IMR-90 (cell line): ENCODE data around the gene ZCCHC3. TPM values are rescaled to one million over a fixed set of nuclear protein-coding genes. Genes with fewer than 3 reads are reported as not detected.

Experiments
- ATAC-seq: fragments of 200-7000 bp; cut with Tn5 transposase; 2 replicates; pipeline ENCODE4 v1.9.1; 2020; ENCODE audit warnings: low read depth, mild to moderate bottlenecking, moderate library complexity
- BruUV-seq: library from RNA; stranded (reverse); fragments of 400-500 nt; replicated peaks from 2 replicates; lab custom pipeline; 2021; lab: Mats Ljungman, UMichigan
- CTCF ChIA-PET: fragments of 300-600 bp; formaldehyde crosslinking; extraction: SDS; loops from one replicate; lab custom pipeline; 2021; ENCODE audit warnings: antibody characterized with exemption; lab: Yijun Ruan, JAX
- POLR2A ChIA-PET: fragments of 300-600 bp; sonication (Branson Sonifier 250); formaldehyde crosslinking; loops from one replicate; lab custom pipeline; 2022; ENCODE audit warnings: antibody characterized with exemption; ENCODE audit not compliant: unreplicated experiment; lab: Charles Lee
- DNase-seq: peaks from one replicate; pipeline ENCODE4 v3.0.0; 2013
- H2AFZ ChIP-seq: replicated peaks from 2 replicates; pipeline ENCODE3; 2013; ENCODE audit warnings: low read length, mild to moderate bottlenecking; ENCODE audit not compliant: poor library complexity
- H2AK5ac ChIP-seq: 2 replicates; pipeline ENCODE4 v1.6.1; 2013; ENCODE audit warnings: low read depth, low read length, inconsistent platforms
- H2AK9ac ChIP-seq: replicated peaks from 2 replicates; pipeline ENCODE3; 2013; ENCODE audit warnings: mild to moderate bottlenecking, low read depth, low read length, moderate library complexity; ENCODE audit not compliant: poor library complexity
- H2BK120ac ChIP-seq: 2 replicates; pipeline ENCODE4 v1.6.1; 2013; ENCODE audit warnings: low read depth, low read length, inconsistent platforms
- H2BK15ac ChIP-seq: 3 replicates; pipeline ENCODE4 v1.6.1; 2013; ENCODE audit warnings: low read depth, low read length, inconsistent platforms
- H2BK20ac ChIP-seq: 2 replicates; pipeline ENCODE4 v1.6.1; 2013; ENCODE audit warnings: low read depth, mild to moderate bottlenecking, inconsistent platforms, low read length, moderate library complexity
- H2BK5ac ChIP-seq: 2 replicates; pipeline ENCODE4 v1.6.1; 2013; ENCODE audit warnings: mild to moderate bottlenecking, low read depth, low read length, inconsistent platforms; ENCODE audit not compliant: poor library complexity, severe bottlenecking
- H3K14ac ChIP-seq: replicated peaks from 2 replicates; pipeline ENCODE4 v1.6.1; 2013; ENCODE audit warnings: low read depth, low read length, inconsistent platforms
- H3K18ac ChIP-seq: 2 replicates; pipeline ENCODE4 v1.6.1; 2013; ENCODE audit warnings: low read depth, low read length, control low read depth
- H3K23ac ChIP-seq: 2 replicates; pipeline ENCODE4 v1.6.1; 2013; ENCODE audit warnings: low read depth, low read length, inconsistent platforms
- H3K27ac ChIP-seq: 2 replicates; pipeline ENCODE4 v1.5.1; 2013; ENCODE audit warnings: mild to moderate bottlenecking, control low read depth, low read length; ENCODE audit not compliant: insufficient read depth
- H3K27me3 ChIP-seq: 2 replicates; pipeline ENCODE4 v1.6.1; 2013; ENCODE audit warnings: low read length; ENCODE audit not compliant: control insufficient read depth, insufficient read depth
- H3K36me3 ChIP-seq: 2 replicates; pipeline ENCODE4 v1.6.1; 2013; ENCODE audit warnings: low read length, mixed read lengths; ENCODE audit not compliant: control insufficient read depth, insufficient read depth
- H3K4ac ChIP-seq: 2 replicates; pipeline ENCODE4 v1.6.1; 2013; ENCODE audit warnings: low read depth, low read length, inconsistent platforms
- H3K4me1 ChIP-seq: 2 replicates; pipeline ENCODE4 v1.6.1; 2013; ENCODE audit warnings: low read length, mixed read lengths; ENCODE audit not compliant: control insufficient read depth, insufficient read depth
- H3K4me2 ChIP-seq: 2 replicates; pipeline ENCODE4 v1.6.1; 2013; ENCODE audit warnings: low read depth, mild to moderate bottlenecking, control low read depth, low read length, moderate library complexity
- H3K4me3 ChIP-seq: 2 replicates; pipeline ENCODE4 v1.5.1; 2013; ENCODE audit warnings: low read depth, mild to moderate bottlenecking, control low read depth, low read length, moderate library complexity; ENCODE audit not compliant: insufficient read depth
- H3K56ac ChIP-seq: 2 replicates; pipeline ENCODE4 v1.6.1; 2013; ENCODE audit warnings: low read length, inconsistent platforms; ENCODE audit not compliant: insufficient read depth; ENCODE audit errors: extremely low read depth
- H3K79me1 ChIP-seq, 2 experiments: 2 replicates each; pipeline ENCODE4 v1.6.1; 2013; ENCODE audit warnings: low read length in 2 of 2, inconsistent platforms in 1 of 2, low read depth in 1 of 2
- H3K9ac ChIP-seq: 2 replicates; pipeline ENCODE4 v1.6.1; 2013; ENCODE audit warnings: low read depth, low read length, control low read depth
- H3K9me1 ChIP-seq: 2 replicates; pipeline ENCODE4 v1.6.1; 2013; ENCODE audit warnings: low read length, inconsistent platforms; ENCODE audit not compliant: insufficient read depth
- H3K9me3 ChIP-seq: 2 replicates; pipeline ENCODE4 v1.6.1; 2013; ENCODE audit warnings: low read length; ENCODE audit not compliant: control insufficient read depth, insufficient read depth
- H4K20me1 ChIP-seq: 2 replicates; pipeline ENCODE4 v1.6.1; 2013; ENCODE audit warnings: low read length, inconsistent platforms; ENCODE audit not compliant: insufficient read depth
- H4K5ac ChIP-seq: 2 replicates; pipeline ENCODE4 v1.6.1; 2013; ENCODE audit warnings: mild to moderate bottlenecking, low read depth, low read length, control low read depth
- H4K8ac ChIP-seq, 2 experiments: 2 replicates each; pipeline ENCODE4 v1.6.1; 2013; ENCODE audit warnings: low read depth in 2 of 2, low read length in 2 of 2, control low read depth in 1 of 2, inconsistent platforms in 1 of 2
- H4K91ac ChIP-seq: 2 replicates; pipeline ENCODE4 v1.6.1; 2013; ENCODE audit warnings: low read depth, low read length, inconsistent platforms; ENCODE audit not compliant: insufficient read depth
- BHLHE40 ChIP-seq: fragments of 150-350 bp; IDR thresholded peaks from 2 replicates; pipeline ENCODE4 v1.6.1; 2016; ENCODE audit warnings: mild to moderate bottlenecking, low read depth, low read length
- CEBPB ChIP-seq: IDR thresholded peaks from 2 replicates; pipeline ENCODE4 v1.6.1; 2012; ENCODE audit warnings: low read depth, low read length, improper control_type of control experiment
- ELK1 ChIP-seq: fragments of 150-350 bp; IDR thresholded peaks from 2 replicates; pipeline ENCODE4 v1.6.1; 2016; ENCODE audit warnings: low read depth, mild to moderate bottlenecking, low read length, moderate library complexity, borderline replicate concordance
- FOS ChIP-seq: fragments of 150-350 bp; IDR thresholded peaks from 2 replicates; pipeline ENCODE4 v1.6.1; 2016; ENCODE audit warnings: low read depth, low read length
- MAZ ChIP-seq: IDR thresholded peaks from 2 replicates; pipeline ENCODE4 v1.6.1; 2012; ENCODE audit warnings: low read depth, mild to moderate bottlenecking, low read length, improper control_type of control experiment, moderate library complexity, borderline replicate concordance
- POLR2A ChIP-seq: IDR thresholded peaks from 2 replicates; pipeline ENCODE4 v1.6.1; 2012; ENCODE audit warnings: mild to moderate bottlenecking, low read depth, low read length
- RCOR1 ChIP-seq: IDR thresholded peaks from 2 replicates; pipeline ENCODE4 v1.6.1; 2012; ENCODE audit warnings: mild to moderate bottlenecking, low read length, improper control_type of control experiment; ENCODE audit not compliant: insufficient replicate concordance
- USF2 ChIP-seq: fragments of 150-350 bp; IDR thresholded peaks from 2 replicates; pipeline ENCODE4 v1.6.1; 2017; ENCODE audit warnings: mild to moderate bottlenecking, antibody characterized with exemption, low read length, low read depth
- dilution Hi-C: fragments of 300-500 bp; cut with HindIII; formaldehyde crosslinking; loops from one replicate; pipeline ENCODE4 v1.14.3; 2018; ENCODE audit warnings: low sequenced_read_pairs; ENCODE audit not compliant: unreplicated experiment
- in situ Hi-C: fragments of 300-500 bp; cut with MboI; formaldehyde crosslinking; loops from 3 replicates; pipeline ENCODE4 v1.14.3; 2019; ENCODE audit warnings: low sequenced_read_pairs, inconsistent platforms, mixed read lengths
- intact Hi-C: fragments of 100-400 bp; cut with micrococcal nuclease; formaldehyde crosslinking; loops from 2 replicates; pipeline ENCODE4 v1.10.0; 2022
- polyA plus RNA-seq, 3 experiments: library from polyadenylated mRNA; depleted of rRNA; stranded (reverse); fragments of >200 nt; gene quantifications; 2 replicates each; pipeline ENCODE4 v1.2.3, GENCODE V29; 2012; ENCODE audit warnings: low replicate concordance in 1 of 3
- total RNA-seq: library from RNA; depleted of rRNA; stranded (reverse); fragments of >200 nt; gene quantifications from 2 replicates; pipeline ENCODE4 v1.2.3, GENCODE V29; 2012

ZCCHC3 gene
- total and polyA plus RNA-seq, 2 of the 4 experiments (the other 2 are of a cell fraction), result 8.2 to 10.9 TPM

GRCh38 chr20:313948-314347, 16.6 kb downstream of the ZCCHC3 start:
- BruUV-seq, result no TSS peak
- dilution Hi-C loops (no loop called here), in situ Hi-C loops (no loop called here)

More at GRCh38 chr20:313948-314347, 16.6 kb downstream of the ZCCHC3 start:
- Histone ChIP-seq H3K9ac (no peak overlapping the region), H2BK15ac (no peak overlapping the region), H3K27ac (no peak overlapping the region), H4K91ac (no peak overlapping the region), H3K4me3 (no peak overlapping the region), H3K4me2 (no peak overlapping the region), H3K14ac (no peak overlapping the region), H4K5ac (no peak overlapping the region), H3K27me3 (no peaks in the 10 kb centered on the region), H2AK5ac (no peak overlapping the region), H3K36me3 (no peaks in the 10 kb centered on the region), H2AFZ (no peak overlapping the region), H3K4me1 (peaks cover 16% of the 10 kb centered on the region), H3K56ac (no peak overlapping the region), H3K9me3 (no peaks in the 10 kb centered on the region), H3K23ac (no peak overlapping the region), H3K79me1 (peaks cover 0 to 2% of the 10 kb centered on the region in 2 experiments; a peak in 1 of 4 replicates), H2BK20ac (no peak overlapping the region), H3K18ac (no peak overlapping the region), H3K4ac (no peak overlapping the region), H4K8ac (no peak overlapping the region), H2AK9ac (no peak overlapping the region), H2BK120ac (no peak overlapping the region), H4K20me1 (no peaks in the 10 kb centered on the region), H3K9me1 (peaks cover 1% of the 10 kb centered on the region; the same call in 1 of the 2 replicates), H2BK5ac (no peak overlapping the region)
- ChIA-PET CTCF (interaction anchor here (0.8 kb wide), 1 partner anchor 18 kb away, joined by 3 read pairs; no protein-coding TSS in a partner anchor), POLR2A (no interaction called here)
- intact Hi-C loops, result no loop called here
- no peak for ATAC-seq
- peak; percentile 83 for DNase-seq
- TF ChIP-seq ELK1 (no peak), BHLHE40 (no peak), CEBPB (peak; percentile 66), FOS (peak; percentile 75), MAZ (no peak), RCOR1 (peak; percentile 90), POLR2A (no peak), USF2 (no peak)
